ENCODE data around the gene SMC4. TPM values are rescaled to one million over a fixed set of nuclear protein-coding genes. Genes with fewer than 3 reads are reported as not detected.

Gene SMC4
- total RNA-seq, 1 experiment from 2014 or later, result 144 TPM

DNA sequence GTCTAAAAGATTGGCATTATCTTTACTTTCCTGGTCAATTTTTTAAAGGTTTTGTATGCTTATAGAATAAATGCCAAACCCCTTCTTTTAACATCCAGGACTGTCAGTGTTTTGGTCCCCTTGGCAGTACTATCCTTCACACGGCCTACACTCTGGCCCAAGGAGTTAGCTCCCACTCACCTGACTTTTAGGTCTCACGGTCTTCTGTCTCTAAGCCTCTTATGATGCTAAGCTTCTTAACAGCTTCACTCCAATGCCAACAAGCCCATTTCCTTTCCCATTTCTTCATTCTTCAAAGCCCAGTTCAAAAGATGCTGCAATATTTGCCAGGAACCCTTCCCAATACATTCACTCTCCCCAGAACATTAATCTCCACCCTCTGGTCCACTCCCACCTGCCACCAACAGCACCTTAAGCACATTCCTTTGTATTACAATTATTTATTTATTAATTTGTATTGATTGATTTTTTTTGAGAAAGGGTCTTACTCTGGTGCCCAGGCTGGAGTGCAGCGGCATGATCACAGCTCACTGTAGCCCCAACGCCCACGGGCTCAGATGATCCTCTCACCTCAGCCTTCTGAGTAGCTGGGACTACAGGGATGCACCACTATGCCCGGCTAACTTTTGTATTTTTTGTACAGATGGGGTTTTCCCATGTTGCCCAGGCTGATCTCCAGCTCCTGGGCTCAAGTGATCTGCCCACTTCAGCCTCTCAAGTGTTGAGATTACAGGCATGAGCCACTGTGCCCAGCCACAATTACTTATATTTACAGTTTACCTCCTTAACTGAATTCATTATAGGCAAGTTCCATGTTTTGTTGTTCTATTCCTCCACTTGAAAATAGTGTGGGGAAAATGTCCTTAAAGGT lies 28.2 kb upstream of the SMC4 start (continued):
- TF ChIP-seq, protein P1, sequence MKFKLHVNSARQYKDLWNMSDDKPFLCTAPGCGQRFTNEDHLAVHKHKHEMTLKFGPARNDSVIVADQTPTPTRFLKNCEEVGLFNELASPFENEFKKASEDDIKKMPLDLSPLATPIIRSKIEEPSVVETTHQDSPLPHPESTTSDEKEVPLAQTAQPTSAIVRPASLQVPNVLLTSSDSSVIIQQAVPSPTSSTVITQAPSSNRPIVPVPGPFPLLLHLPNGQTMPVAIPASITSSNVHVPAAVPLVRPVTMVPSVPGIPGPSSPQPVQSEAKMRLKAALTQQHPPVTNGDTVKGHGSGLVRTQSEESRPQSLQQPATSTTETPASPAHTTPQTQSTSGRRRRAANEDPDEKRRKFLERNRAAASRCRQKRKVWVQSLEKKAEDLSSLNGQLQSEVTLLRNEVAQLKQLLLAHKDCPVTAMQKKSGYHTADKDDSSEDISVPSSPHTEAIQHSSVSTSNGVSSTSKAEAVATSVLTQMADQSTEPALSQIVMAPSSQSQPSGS (CRISPR knock-in tag; IDR thresholded peaks at IDR 0.05; ENCODE audit: borderline replicate concordance, low read depth), result no peak
- TF ChIP-seq ESRRA (CRISPR knock-in tag; IDR thresholded peaks at IDR 0.05; ENCODE audit: borderline replicate concordance), result no peak
- no peak for TF ChIP-seq ZNF263 (CRISPR knock-in tag; IDR thresholded peaks at IDR 0.05; ENCODE audit: low read depth)
- no peak for TF ChIP-seq NR2C2 (CRISPR knock-in tag; IDR thresholded peaks at IDR 0.05)
- no peak for TF ChIP-seq NFE2L1 (CRISPR knock-in tag; IDR thresholded peaks at IDR 0.05)

DNA sequence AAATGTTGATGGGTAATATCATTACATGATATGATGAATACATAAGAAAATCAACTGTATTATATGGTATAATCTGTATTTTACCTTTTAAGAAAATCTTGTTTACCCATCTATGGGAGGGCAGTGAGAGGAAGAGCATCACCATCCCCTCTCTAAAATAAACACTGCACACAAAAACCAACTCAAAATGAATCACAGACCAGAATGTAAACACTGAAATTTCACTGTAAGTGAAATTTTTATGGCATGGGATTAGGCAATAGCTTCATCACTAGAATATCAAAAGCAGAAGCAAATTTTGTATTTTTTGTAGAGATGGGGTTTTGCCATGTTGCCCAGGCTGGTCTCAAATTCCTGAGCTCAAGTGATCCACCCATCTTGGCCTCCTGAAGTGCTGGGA lies 26.7 kb upstream of the SMC4 start:
- DNase-seq (ENCODE audit: low spot score) (no peak), ATAC-seq (no peak)
- POLR2A ChIA-PET, result no interaction called here
- no peaks in the 10 kb centered on the region for H3K27me3 Mint-ChIP-seq (ENCODE audit: low read depth)
- H3K36me3 Mint-ChIP-seq, result peaks cover 18% of the 10 kb centered on the region
- TF ChIP-seq, protein P2, sequence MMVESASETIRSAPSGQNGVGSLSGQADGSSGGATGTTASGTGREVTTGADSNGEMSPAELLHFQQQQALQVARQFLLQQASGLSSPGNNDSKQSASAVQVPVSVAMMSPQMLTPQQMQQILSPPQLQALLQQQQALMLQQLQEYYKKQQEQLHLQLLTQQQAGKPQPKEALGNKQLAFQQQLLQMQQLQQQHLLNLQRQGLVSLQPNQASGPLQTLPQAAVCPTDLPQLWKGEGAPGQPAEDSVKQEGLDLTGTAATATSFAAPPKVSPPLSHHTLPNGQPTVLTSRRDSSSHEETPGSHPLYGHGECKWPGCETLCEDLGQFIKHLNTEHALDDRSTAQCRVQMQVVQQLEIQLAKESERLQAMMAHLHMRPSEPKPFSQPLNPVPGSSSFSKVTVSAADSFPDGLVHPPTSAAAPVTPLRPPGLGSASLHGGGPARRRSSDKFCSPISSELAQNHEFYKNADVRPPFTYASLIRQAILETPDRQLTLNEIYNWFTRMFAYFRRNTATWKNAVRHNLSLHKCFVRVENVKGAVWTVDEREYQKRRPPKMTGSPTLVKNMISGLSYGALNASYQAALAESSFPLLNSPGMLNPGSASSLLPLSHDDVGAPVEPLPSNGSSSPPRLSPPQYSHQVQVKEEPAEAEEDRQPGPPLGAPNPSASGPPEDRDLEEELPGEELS (CRISPR knock-in tag; IDR thresholded peaks at IDR 0.05), result no peak
- TF ChIP-seq TEAD1 (CRISPR knock-in tag; IDR thresholded peaks at IDR 0.05), result no peak
- TF ChIP-seq NR2C2 (CRISPR knock-in tag; IDR thresholded peaks at IDR 0.05), result no peak
- no peak for TF ChIP-seq IRF2 (CRISPR knock-in tag; IDR thresholded peaks at IDR 0.05; ENCODE audit: borderline replicate concordance, low read depth)
- TF ChIP-seq CREM (CRISPR knock-in tag; IDR thresholded peaks at IDR 0.05), result no peak
- TF ChIP-seq, protein P3, sequence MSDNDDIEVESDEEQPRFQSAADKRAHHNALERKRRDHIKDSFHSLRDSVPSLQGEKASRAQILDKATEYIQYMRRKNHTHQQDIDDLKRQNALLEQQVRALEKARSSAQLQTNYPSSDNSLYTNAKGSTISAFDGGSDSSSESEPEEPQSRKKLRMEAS (CRISPR knock-in tag; IDR thresholded peaks at IDR 0.05), result no peak
- TF ChIP-seq ETV6 (CRISPR knock-in tag; IDR thresholded peaks at IDR 0.05), result no peak
- TF ChIP-seq, protein P4, sequence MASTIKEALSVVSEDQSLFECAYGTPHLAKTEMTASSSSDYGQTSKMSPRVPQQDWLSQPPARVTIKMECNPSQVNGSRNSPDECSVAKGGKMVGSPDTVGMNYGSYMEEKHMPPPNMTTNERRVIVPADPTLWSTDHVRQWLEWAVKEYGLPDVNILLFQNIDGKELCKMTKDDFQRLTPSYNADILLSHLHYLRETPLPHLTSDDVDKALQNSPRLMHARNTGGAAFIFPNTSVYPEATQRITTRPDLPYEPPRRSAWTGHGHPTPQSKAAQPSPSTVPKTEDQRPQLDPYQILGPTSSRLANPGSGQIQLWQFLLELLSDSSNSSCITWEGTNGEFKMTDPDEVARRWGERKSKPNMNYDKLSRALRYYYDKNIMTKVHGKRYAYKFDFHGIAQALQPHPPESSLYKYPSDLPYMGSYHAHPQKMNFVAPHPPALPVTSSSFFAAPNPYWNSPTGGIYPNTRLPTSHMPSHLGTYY (CRISPR knock-in tag; IDR thresholded peaks at IDR 0.05), result no peak
- TF ChIP-seq ZNF121 (CRISPR knock-in tag; IDR thresholded peaks at IDR 0.05), result no peak
- no peak for TF ChIP-seq RORB (CRISPR knock-in tag; IDR thresholded peaks at IDR 0.05)
- CTCF ChIA-PET, result no interaction called here
- no peak overlapping the region for H3K27ac Mint-ChIP-seq
- no peaks in the 10 kb centered on the region for H3K4me1 Mint-ChIP-seq
- H3K4me3 Mint-ChIP-seq, result no peak overlapping the region
- peaks cover 9% of the 10 kb centered on the region for H3K9me3 Mint-ChIP-seq

DNA sequence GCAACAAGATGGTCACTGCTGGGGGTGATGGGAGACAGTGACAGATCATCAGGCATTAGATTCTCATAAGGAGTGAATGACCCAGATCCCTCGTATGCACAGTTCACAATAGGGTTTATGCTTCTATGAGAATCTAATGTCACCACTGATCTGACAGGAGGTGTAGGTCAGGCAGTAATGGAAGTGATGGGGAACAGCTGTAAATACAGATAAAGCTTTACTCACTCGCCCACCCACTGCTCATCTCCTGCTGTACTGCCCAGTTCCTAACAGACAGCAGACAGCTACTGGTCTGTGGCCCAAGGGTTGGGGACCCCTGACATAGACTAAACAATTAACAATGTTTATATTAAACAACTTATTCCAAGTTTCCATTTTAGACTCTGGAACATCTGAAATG lies 25.8 kb upstream of the SMC4 start:
- ATAC-seq (no peak), DNase-seq (ENCODE audit: low spot score) (no peak)
- Mint-ChIP-seq H3K4me1 (no peaks in the 10 kb centered on the region), H3K9me3 (peaks cover 9% of the 10 kb centered on the region), H3K27ac (no peak overlapping the region), H3K27me3 (ENCODE audit: low read depth) (no peaks in the 10 kb centered on the region), H3K36me3 (peaks cover 18% of the 10 kb centered on the region), H3K4me3 (no peak overlapping the region)
- ChIA-PET POLR2A (no interaction called here), CTCF (no interaction called here)
- TF ChIP-seq, protein P5, sequence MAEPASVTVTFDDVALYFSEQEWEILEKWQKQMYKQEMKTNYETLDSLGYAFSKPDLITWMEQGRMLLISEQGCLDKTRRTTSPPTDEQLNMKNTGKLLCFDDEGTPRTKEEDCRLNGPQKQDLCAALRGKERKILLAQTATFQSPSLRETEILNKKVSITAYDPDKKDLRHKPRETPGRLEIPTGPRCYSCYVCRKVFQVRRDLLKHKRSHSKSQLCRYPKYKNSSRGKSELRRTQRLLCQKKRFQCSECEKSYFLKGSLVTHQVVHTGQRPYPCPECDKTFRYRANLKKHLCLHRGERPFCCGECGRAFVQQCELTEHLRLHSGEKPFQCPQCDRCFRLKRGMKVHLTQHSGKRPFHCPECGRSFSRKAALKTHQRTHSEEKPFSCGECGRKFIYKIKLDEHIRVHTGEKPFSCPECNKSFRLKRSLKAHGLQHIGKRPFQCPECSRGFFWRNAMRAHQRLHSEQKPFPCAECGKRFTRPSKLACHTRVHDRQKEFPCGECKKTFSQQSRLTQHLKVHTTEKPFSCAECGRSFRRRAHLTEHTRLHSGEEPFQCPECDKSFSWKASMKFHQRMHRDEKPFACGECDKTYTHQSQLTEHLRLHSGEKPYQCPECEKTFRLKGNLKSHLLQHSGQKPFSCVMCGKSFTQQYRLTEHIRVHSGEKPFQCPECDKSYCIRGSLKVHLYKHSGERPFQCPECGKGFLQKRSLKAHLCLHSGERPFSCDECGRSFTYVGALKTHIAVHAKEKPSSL (CRISPR knock-in tag; conservative IDR thresholded peaks at IDR 0.05), result no peak
- TF ChIP-seq, protein P6, sequence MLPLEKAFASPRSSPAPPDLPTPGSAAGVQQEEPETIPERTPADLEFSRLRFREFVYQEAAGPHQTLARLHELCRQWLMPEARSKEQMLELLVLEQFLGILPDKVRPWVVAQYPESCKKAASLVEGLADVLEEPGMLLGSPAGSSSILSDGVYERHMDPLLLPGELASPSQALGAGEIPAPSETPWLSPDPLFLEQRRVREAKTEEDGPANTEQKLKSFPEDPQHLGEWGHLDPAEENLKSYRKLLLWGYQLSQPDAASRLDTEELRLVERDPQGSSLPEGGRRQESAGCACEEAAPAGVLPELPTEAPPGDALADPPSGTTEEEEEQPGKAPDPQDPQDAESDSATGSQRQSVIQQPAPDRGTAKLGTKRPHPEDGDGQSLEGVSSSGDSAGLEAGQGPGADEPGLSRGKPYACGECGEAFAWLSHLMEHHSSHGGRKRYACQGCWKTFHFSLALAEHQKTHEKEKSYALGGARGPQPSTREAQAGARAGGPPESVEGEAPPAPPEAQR (CRISPR knock-in tag; IDR thresholded peaks at IDR 0.05), result no peak
- no peak for TF ChIP-seq FOXP1 (CRISPR knock-in tag; IDR thresholded peaks at IDR 0.05; ENCODE audit: borderline replicate concordance)
- TF ChIP-seq, protein P7, sequence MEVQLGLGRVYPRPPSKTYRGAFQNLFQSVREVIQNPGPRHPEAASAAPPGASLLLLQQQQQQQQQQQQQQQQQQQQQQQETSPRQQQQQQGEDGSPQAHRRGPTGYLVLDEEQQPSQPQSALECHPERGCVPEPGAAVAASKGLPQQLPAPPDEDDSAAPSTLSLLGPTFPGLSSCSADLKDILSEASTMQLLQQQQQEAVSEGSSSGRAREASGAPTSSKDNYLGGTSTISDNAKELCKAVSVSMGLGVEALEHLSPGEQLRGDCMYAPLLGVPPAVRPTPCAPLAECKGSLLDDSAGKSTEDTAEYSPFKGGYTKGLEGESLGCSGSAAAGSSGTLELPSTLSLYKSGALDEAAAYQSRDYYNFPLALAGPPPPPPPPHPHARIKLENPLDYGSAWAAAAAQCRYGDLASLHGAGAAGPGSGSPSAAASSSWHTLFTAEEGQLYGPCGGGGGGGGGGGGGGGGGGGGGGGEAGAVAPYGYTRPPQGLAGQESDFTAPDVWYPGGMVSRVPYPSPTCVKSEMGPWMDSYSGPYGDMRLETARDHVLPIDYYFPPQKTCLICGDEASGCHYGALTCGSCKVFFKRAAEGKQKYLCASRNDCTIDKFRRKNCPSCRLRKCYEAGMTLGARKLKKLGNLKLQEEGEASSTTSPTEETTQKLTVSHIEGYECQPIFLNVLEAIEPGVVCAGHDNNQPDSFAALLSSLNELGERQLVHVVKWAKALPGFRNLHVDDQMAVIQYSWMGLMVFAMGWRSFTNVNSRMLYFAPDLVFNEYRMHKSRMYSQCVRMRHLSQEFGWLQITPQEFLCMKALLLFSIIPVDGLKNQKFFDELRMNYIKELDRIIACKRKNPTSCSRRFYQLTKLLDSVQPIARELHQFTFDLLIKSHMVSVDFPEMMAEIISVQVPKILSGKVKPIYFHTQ (CRISPR knock-in tag; IDR thresholded peaks at IDR 0.05), result no peak
- TF ChIP-seq ZBTB21 (CRISPR knock-in tag; IDR thresholded peaks at IDR 0.05; ENCODE audit: borderline replicate concordance), result no peak
